Measurements from ENCODE around the gene LAMA5.
A peak's percentile ranks its signal among the peaks of the same experiment; 100 is the strongest.

LAMA5 gene

DNA sequence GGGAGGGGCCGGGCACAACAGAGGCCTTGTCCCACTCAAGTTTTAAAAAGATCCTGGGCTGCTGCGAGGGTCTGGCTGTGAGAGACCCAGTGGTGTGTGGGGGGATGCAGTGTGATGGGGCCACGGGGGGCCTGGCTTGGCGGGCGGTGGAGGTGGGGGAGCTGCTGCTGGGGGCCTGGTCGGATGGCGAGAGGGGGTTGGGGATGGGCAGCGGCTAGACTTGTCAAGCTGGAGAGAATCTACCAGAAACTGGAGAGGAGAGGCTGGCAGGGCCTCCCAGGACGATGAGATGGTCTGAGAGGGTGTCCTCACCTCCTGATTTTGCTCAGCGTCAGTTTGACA, 24.9 kb upstream of the LAMA5 start:
- Mint-ChIP-seq H3K27ac (peak overlapping the region; percentile 36), H3K4me3 (no peak overlapping the region), H3K9me3 (no peaks in the 10 kb centered on the region)

DNA sequence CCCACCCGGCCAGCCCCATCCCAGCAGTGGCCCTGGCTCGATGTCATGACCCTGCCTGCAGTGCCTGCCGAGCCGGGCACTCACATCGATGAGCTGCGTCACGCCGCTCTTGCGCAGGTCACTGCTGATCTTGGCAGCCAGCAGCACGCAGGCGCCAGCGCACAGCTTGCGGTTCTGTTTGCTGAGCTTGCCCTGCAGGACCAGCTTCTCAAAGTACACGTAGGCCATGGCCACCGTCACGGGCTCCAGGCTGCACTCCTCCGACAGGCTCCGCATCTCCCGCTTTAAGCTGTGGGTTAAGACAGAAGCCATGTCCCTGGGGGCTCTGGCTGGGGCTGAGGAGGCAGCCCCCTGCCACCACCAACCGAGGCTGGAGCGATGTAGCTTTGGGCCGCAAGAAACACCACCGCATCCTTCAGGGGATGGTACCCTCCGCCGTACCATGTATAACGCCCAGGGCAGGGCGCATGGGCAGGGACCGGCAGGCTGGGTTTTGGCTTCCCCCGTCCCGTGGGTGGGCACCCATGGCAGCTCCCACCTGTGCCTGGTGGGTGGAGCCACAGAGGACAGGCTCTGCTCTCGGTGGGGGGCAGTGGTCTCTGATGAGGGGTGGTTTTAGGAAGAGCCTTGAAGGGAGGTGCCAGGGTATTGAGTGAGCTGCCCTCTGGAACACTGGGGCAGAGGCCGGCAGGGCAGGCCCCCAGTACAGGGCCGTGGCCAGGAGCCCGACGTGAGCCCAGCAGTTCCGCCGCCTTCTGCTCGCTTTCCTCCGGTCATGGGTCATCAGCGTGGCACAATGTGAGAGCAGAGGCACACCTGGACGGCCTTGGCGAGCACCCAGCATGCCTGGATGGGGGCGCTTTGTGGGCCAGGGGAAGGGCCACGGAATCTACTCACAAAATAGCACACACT, 24.3 kb upstream of the LAMA5 start:
- Mint-ChIP-seq H3K36me3 (ENCODE audit: low read depth) (peaks cover 31% of the 10 kb centered on the region), H3K27ac (peak overlapping the region; percentile 36), H3K4me3 (no peak overlapping the region), H3K9me3 (no peaks in the 10 kb centered on the region), H3K27me3 (ENCODE audit: low read depth, poor library complexity) (peaks cover 4% of the 10 kb centered on the region), H3K4me1 (peaks cover 28% of the 10 kb centered on the region)
- DNase-seq: no peak
- no peak for TF ChIP-seq CTCF (IDR thresholded peaks at IDR 0.05)

More for the DNA sequence above, 24.9 kb upstream of the LAMA5 start:
- peaks cover 5% of the 10 kb centered on the region for H3K27me3 Mint-ChIP-seq (ENCODE audit: low read depth, poor library complexity)
- TF ChIP-seq CTCF (IDR thresholded peaks at IDR 0.05): no peak
- H3K4me1 Mint-ChIP-seq: peaks cover 28% of the 10 kb centered on the region
- DNase-seq: no peak
- H3K36me3 Mint-ChIP-seq (ENCODE audit: low read depth): peaks cover 33% of the 10 kb centered on the region

DNA sequence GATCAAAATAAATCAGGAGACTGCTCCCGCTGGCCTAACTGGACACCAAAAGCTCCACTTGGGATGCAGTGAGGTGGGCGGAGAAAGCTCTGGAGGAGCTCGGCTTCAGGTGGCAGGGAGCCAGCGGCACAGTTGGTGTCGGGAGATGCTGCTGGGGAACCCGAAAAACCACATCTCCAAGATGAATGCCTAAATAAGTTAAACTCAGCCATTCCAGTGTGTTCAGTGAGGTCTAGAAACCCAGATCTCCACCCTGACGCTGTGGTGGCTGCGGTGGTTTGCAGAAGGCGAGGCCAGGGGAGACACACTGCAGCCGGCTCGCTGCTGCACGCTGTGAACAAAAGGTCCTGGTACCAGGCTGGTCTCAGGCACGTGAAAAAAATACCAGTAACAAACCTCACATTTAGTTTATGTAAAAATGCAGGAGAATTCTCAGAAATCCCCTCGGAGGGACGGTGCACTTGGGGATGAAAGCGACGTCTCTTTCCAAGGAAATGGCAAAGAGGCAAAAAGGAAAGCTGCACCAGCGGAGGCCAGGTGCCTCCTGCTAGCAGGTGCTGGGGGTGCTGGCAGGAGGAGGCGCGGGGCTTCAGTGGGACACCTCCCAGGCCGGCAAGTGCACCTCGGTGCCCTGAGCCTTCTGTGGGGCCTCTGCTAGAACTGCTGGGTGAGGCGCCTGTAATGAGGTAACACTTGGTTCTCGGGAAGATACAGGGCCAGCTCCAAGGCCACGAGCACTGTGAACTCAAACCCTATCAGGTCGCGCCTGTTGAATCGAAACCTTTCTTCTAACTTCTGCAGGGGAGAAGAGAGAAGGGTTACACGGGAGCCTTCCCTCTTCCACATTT, 23.4 kb upstream of the LAMA5 start:
- H3K9me3 Mint-ChIP-seq: no peaks in the 10 kb centered on the region
- peaks cover 35% of the 10 kb centered on the region for H3K4me1 Mint-ChIP-seq
- H3K27ac Mint-ChIP-seq: peak overlapping the region; percentile 96

GRCh38 chr20:62389601-62390087, 22.5 kb upstream of the LAMA5 start:
- Mint-ChIP-seq H3K27ac (peak overlapping the region; percentile 96), H3K4me1 (peaks cover 43% of the 10 kb centered on the region), H3K36me3 (ENCODE audit: low read depth) (peaks cover 31% of the 10 kb centered on the region), H3K4me3 (no peak overlapping the region), H3K9me3 (no peaks in the 10 kb centered on the region), H3K27me3 (ENCODE audit: low read depth, poor library complexity) (peaks cover 8% of the 10 kb centered on the region)
- DNase-seq: no peak
- no peak for TF ChIP-seq CTCF (IDR thresholded peaks at IDR 0.05)

More for the DNA sequence above, 23.4 kb upstream of the LAMA5 start:
- no peak for TF ChIP-seq CTCF (IDR thresholded peaks at IDR 0.05)
- H3K4me3 Mint-ChIP-seq: no peak overlapping the region
- peaks cover 4% of the 10 kb centered on the region for H3K27me3 Mint-ChIP-seq (ENCODE audit: low read depth, poor library complexity)
- H3K36me3 Mint-ChIP-seq (ENCODE audit: low read depth): peaks cover 31% of the 10 kb centered on the region
- no peak for DNase-seq

- DNase-seq: no peak
These were observed 21.9 kb upstream of the LAMA5 start for GRCh38 chr20:62388839-62389600.

More at GRCh38 chr20:62388839-62389600, 21.9 kb upstream of the LAMA5 start:
- Mint-ChIP-seq H3K4me1 (peaks cover 48% of the 10 kb centered on the region), H3K27me3 (ENCODE audit: low read depth, poor library complexity) (peaks cover 8% of the 10 kb centered on the region), H3K4me3 (peak overlapping the region; percentile 96), H3K36me3 (ENCODE audit: low read depth) (peaks cover 31% of the 10 kb centered on the region), H3K9me3 (no peaks in the 10 kb centered on the region), H3K27ac (peak overlapping the region; percentile 80)
- TF ChIP-seq CTCF (IDR thresholded peaks at IDR 0.05): no peak
